Stimulated activated CD4-positive, alpha-beta T cell treated with anti-CD3 and anti-CD28 coated beads, Interleukin-4, amount 100 ng/mL, for 1 hour (primary cell): ENCODE results near the gene HOXC12.

Experiments
- DNase-seq: peaks from one replicate; pipeline ENCODE4 v3.0.0-alpha.2; 2020

The HOXC12 gene

GRCh38 chr12:53985692-53985993 is 30.9 kb downstream of the HOXC12 start:
- no peak for DNase-seq

GRCh38 chr12:53985994-53986685 is 31.4 kb downstream of the HOXC12 start:
- no peak for DNase-seq

- DNase-seq, result no peak
Measured at GRCh38 chr12:53986686-53987483, 32.2 kb downstream of the HOXC12 start.

GRCh38 chr12:53987787-53988230 is 33.1 kb downstream of the HOXC12 start:
- DNase-seq, result no peak

- no peak for DNase-seq
Measured at GRCh38 chr12:53988541-53989226, 34.0 kb downstream of the HOXC12 start.

- DNase-seq, result peak; percentile 39
Measured at GRCh38 chr12:53989227-53990113, 34.8 kb downstream of the HOXC12 start.

- no peak for DNase-seq
Measured at GRCh38 chr12:53990311-53991076, 35.8 kb downstream of the HOXC12 start.

- DNase-seq, result no peak
Measured at GRCh38 chr12:53991077-53991460, 36.4 kb downstream of the HOXC12 start.

- DNase-seq, result no peak
Measured at GRCh38 chr12:53992377-53992889, 37.7 kb downstream of the HOXC12 start.

GRCh38 chr12:53993162-53994008 is 38.7 kb downstream of the HOXC12 start:
- DNase-seq, result no peak

GRCh38 chr12:53994009-53994263 is 39.2 kb downstream of the HOXC12 start:
- no peak for DNase-seq

- no peak for DNase-seq
Measured at GRCh38 chr12:53994264-53995001, 39.7 kb downstream of the HOXC12 start.

GRCh38 chr12:53995002-53995377 is 40.3 kb downstream of the HOXC12 start:
- DNase-seq, result no peak

- DNase-seq, result no peak
Measured at GRCh38 chr12:53995378-53996239, 40.9 kb downstream of the HOXC12 start.

- no peak for DNase-seq
Measured at GRCh38 chr12:53996240-53997203, 41.8 kb downstream of the HOXC12 start.

- DNase-seq, result no peak
Measured at GRCh38 chr12:53997204-53998109, 42.8 kb downstream of the HOXC12 start.
